GM18868 (cell line): ENCODE measurements around the gene OR5M11.
"Not testable (repeated sequence)": the region's sequence is repeated elsewhere in the genome, so short reads cannot be mapped to it uniquely, and the experiment has no call there.

Experiments used
- ATAC-seq: cut with Tn5 transposase; IDR thresholded peaks from one replicate; pipeline ENCODE4 v1.9.1; 2021; ENCODE audit warnings: mild to moderate bottlenecking, moderate library complexity; ENCODE audit not compliant: unreplicated experiment

OR5M11 gene

GRCh38 chr11:56543157-56543556 lies at the start of gene OR5M11:
Gene OR5M11 (minus strand): TSS chr11:56543257. CDS start chr11:56543257, 0 bp downstream.
- no peak for ATAC-seq

GRCh38 chr11:56592088-56592717 lies 49.1 kb upstream of the OR5M11 start:
- not testable (repeated sequence) for ATAC-seq

- no peak for ATAC-seq
These were observed 34.6 kb upstream of the OR5M11 start, which contains the start of gene OR5M10 for GRCh38 chr11:56577621-56578020. Gene OR5M10 (minus strand): TSS chr11:56577721. CDS start chr11:56577721, 0 bp downstream.

GRCh38 chr11:56558574-56558973 lies 15.5 kb upstream of the OR5M11 start:
- ATAC-seq = no peak

- not testable (repeated sequence) for ATAC-seq
These were observed 11.6 kb upstream of the OR5M11 start for GRCh38 chr11:56554691-56555090.

- ATAC-seq = no peak
These were observed 2.5 kb upstream of the OR5M11 start for GRCh38 chr11:56545531-56545930.

GRCh38 chr11:56543739-56544138 lies 682 bp upstream of the OR5M11 start:
- no peak for ATAC-seq

GRCh38 chr11:56533054-56533740 lies 9.9 kb downstream of the OR5M11 start:
- no peak for ATAC-seq

GRCh38 chr11:56531856-56532255 lies 11.2 kb downstream of the OR5M11 start:
- ATAC-seq = no peak

- ATAC-seq = no peak
These were observed 21.0 kb downstream of the OR5M11 start for GRCh38 chr11:56522008-56522407.

- ATAC-seq = no peak
These were observed 29.8 kb downstream of the OR5M11 start for GRCh38 chr11:56513280-56513679.

GRCh38 chr11:56509439-56509838 lies 33.6 kb downstream of the OR5M11 start:
- no peak for ATAC-seq

GRCh38 chr11:56497010-56497409 lies 46.0 kb downstream of the OR5M11 start:
- ATAC-seq = no peak

GRCh38 chr11:56495117-56495516 lies 47.9 kb downstream of the OR5M11 start:
- ATAC-seq = no peak
